Measurements from ENCODE around the gene PRRC2C.

DNA sequence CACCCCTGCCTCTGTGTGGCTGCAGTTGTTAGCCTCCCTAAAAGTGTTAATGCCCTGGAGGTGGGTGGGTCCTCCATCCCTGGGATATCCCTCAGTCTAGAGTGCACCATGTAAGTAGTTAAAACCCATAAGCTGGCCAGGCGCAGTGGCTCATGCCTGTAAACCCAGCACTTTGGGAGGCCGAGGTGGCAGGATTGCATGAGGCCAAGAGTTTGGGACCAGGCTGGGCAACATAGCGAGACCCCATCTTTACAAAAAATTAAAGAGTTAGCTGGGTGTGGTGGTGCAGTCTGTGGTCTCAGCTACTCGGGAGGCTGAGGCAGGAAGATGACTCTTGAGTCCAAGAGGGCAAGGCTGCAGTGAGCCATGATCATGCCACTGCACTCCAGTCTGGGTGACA is 156.9 kb downstream of the PRRC2C start:
- TF ChIP-seq CTCF (conservative IDR thresholded peaks at IDR 0.05) (no peak), ZFX (IDR thresholded peaks at IDR 0.05) (no peak)

Measured in C4-2B (cell line).